H1 (cell line): ENCODE measurements around the gene DNAJC7. TPM values are rescaled to one million over a fixed set of nuclear protein-coding genes. Genes with fewer than 3 reads are reported as not detected.

ENCODE experiments used
- CTCF ChIA-PET: fragments of 300-600 bp; sonication (Branson Sonifier 250); formaldehyde crosslinking; loops from one replicate; lab custom pipeline; 2021; ENCODE audit not compliant: partially characterized antibody; lab: Charles Lee
- POLR2A ChIA-PET: fragments of 300-600 bp; sonication (Branson Sonifier 250); formaldehyde crosslinking; loops from one replicate; lab custom pipeline; 2021; ENCODE audit warnings: inconsistent platforms; ENCODE audit not compliant: partially characterized antibody; lab: Charles Lee
- DNase-seq, 2 experiments: peaks; one replicate each; pipeline versions ENCODE4 v3.0.0 to v3.0.0-alpha.2; 2010 to 2022; ENCODE audit warnings: low spot score in 2 of 2, low read depth in 1 of 2, mixed read lengths in 1 of 2
- FAIRE-seq: peaks from 2 replicates; lab custom pipeline; 2011; peaks lifted over from hg19 to GRCh38; lab: Jason Lieb, UNC
- H2AFZ ChIP-seq: 2 replicates; pipeline ENCODE4 v1.8.1; 2012; ENCODE audit warnings: low read length, inconsistent platforms
- H2AK5ac ChIP-seq: 2 replicates; pipeline ENCODE4 v1.6.1; 2013; ENCODE audit warnings: low read depth, low read length
- H2BK120ac ChIP-seq: replicated peaks from 2 replicates; pipeline ENCODE3; 2013; ENCODE audit warnings: low read depth, low read length, inconsistent platforms
- H2BK12ac ChIP-seq: 2 replicates; pipeline ENCODE4 v1.6.1; 2013; ENCODE audit warnings: low read depth, low read length
- H2BK15ac ChIP-seq: 2 replicates; pipeline ENCODE4 v1.6.1; 2013; ENCODE audit warnings: low read length
- H2BK20ac ChIP-seq: 2 replicates; pipeline ENCODE4 v1.6.1; 2013; ENCODE audit warnings: low read length
- H2BK5ac ChIP-seq: 2 replicates; pipeline ENCODE4 v1.6.1; 2013; ENCODE audit warnings: low read depth, low read length
- H3K14ac ChIP-seq: 2 replicates; pipeline ENCODE4 v1.6.1; 2013; ENCODE audit warnings: inconsistent platforms; ENCODE audit not compliant: insufficient read length
- H3K18ac ChIP-seq: 2 replicates; pipeline ENCODE4 v1.6.1; 2013; ENCODE audit warnings: low read length; ENCODE audit errors: extremely low read depth
- H3K23ac ChIP-seq: 2 replicates; pipeline ENCODE4 v1.6.1; 2013; ENCODE audit warnings: inconsistent platforms; ENCODE audit not compliant: insufficient read length
- H3K23me2 ChIP-seq: 2 replicates; pipeline ENCODE4 v1.6.1; 2013; ENCODE audit warnings: low read depth, low read length
- H3K27ac ChIP-seq: 2 replicates; pipeline ENCODE4 v1.6.1; 2011; ENCODE audit warnings: low read depth, low read length, inconsistent platforms
- H3K27me3 ChIP-seq, 4 experiments: replicated peaks in 1 of 4; 1 replicate in 1 of 4; 2 replicates in 3 of 4; pipeline versions ENCODE4 v1.6.1 to v1.8.1; 2011 to 2013; ENCODE audit warnings: low read length in 3 of 4, mild to moderate bottlenecking in 3 of 4, inconsistent platforms in 2 of 4, mixed read lengths in 2 of 4, moderate library complexity in 1 of 4; ENCODE audit not compliant: control insufficient read depth in 3 of 4, insufficient read depth in 3 of 4; ENCODE audit errors: extremely low read depth in 1 of 4
- H3K36me3 ChIP-seq, 4 experiments: 2 replicates each; pipeline versions ENCODE4 v1.6.1 to v1.8.1; 2011 to 2013; ENCODE audit warnings: mild to moderate bottlenecking in 4 of 4, low read length in 3 of 4, moderate library complexity in 2 of 4, control low read depth in 1 of 4, inconsistent platforms in 1 of 4; ENCODE audit not compliant: insufficient read depth in 4 of 4, control insufficient read depth in 2 of 4
- H3K4ac ChIP-seq: replicated peaks from 2 replicates; pipeline ENCODE3; 2013; ENCODE audit warnings: low read length, low read depth, mixed read lengths, inconsistent platforms; ENCODE audit not compliant: insufficient read length
- H3K4me1 ChIP-seq, 4 experiments: replicated peaks in 1 of 4; 1 replicate in 1 of 4; 2 replicates in 3 of 4; pipeline versions ENCODE4 v1.6.1 to v1.8.1; 2011 to 2013; ENCODE audit warnings: low read length in 3 of 4, inconsistent platforms in 2 of 4, mixed read lengths in 1 of 4; ENCODE audit not compliant: insufficient read depth in 4 of 4, control insufficient read depth in 3 of 4
- H3K4me2 ChIP-seq, 2 experiments: 2 replicates each; pipeline versions ENCODE4 v1.6.1 to v1.8.1; 2011 to 2013; ENCODE audit warnings: low read depth in 2 of 2, low read length in 2 of 2, control low read depth in 1 of 2, inconsistent platforms in 1 of 2, mild to moderate bottlenecking in 1 of 2; ENCODE audit not compliant: insufficient read depth in 1 of 2
- H3K4me3 ChIP-seq, 4 experiments: fragments of 200-600, 300-600 bp in 1 of 4; sonication (generic), shearing (Covaris generic), sonication (Bioruptor Twin) in 1 of 4; 2 replicates each; pipeline versions ENCODE4 v1.5.1 to v1.8.1; 2011 to 2016; ENCODE audit warnings: low read length in 4 of 4, low read depth in 3 of 4, control low read depth in 2 of 4, inconsistent platforms in 2 of 4, mild to moderate bottlenecking in 2 of 4, mixed read lengths in 1 of 4, moderate library complexity in 1 of 4; ENCODE audit not compliant: insufficient read depth in 2 of 4; ENCODE audit errors: extremely low read depth in 1 of 4
- H3K56ac ChIP-seq: replicated peaks from 2 replicates; pipeline ENCODE3; 2013; ENCODE audit warnings: low read depth, mild to moderate bottlenecking, mixed read lengths, low read length, inconsistent platforms; ENCODE audit not compliant: insufficient read length
- H3K79me1 ChIP-seq: 2 replicates; pipeline ENCODE4 v1.6.1; 2013; ENCODE audit warnings: low read depth, low read length, control low read depth
- H3K79me2 ChIP-seq, 2 experiments: 2 replicates each; pipeline versions ENCODE4 v1.6.1 to v1.8.1; 2012 to 2013; ENCODE audit warnings: low read length in 2 of 2, mild to moderate bottlenecking in 2 of 2, inconsistent platforms in 1 of 2; ENCODE audit not compliant: insufficient read depth in 2 of 2, control insufficient read depth in 1 of 2
- H3K9ac ChIP-seq, 4 experiments: replicated peaks in 1 of 4; 1 replicate in 1 of 4; 2 replicates in 3 of 4; pipeline versions ENCODE4 v1.6.1 to v1.8.1; 2011 to 2013; ENCODE audit warnings: low read depth in 3 of 4, low read length in 3 of 4, control low read depth in 2 of 4, mild to moderate bottlenecking in 2 of 4, moderate library complexity in 2 of 4, inconsistent platforms in 1 of 4; ENCODE audit errors: extremely low read depth in 1 of 4
- H3K9me3 ChIP-seq, 2 experiments: 2 replicates each; pipeline versions ENCODE4 v1.6.1 to v1.8.1; 2012 to 2013; ENCODE audit warnings: mild to moderate bottlenecking in 2 of 2, moderate library complexity in 2 of 2, control low read depth in 1 of 2, inconsistent platforms in 1 of 2, low read depth in 1 of 2, low read length in 1 of 2, mixed read lengths in 1 of 2; ENCODE audit not compliant: insufficient read depth in 2 of 2
- H4K20me1 ChIP-seq, 2 experiments: replicated peaks in 1 of 2; 2 replicates each; pipeline versions ENCODE3 to v1.8.1; 2011 to 2013; ENCODE audit warnings: inconsistent platforms in 2 of 2, low read length in 2 of 2, mild to moderate bottlenecking in 1 of 2; ENCODE audit not compliant: insufficient read depth in 2 of 2, control insufficient read depth in 1 of 2
- H4K5ac ChIP-seq: 2 replicates; pipeline ENCODE4 v1.6.1; 2013; ENCODE audit warnings: low read length, low read depth, mixed read lengths, inconsistent platforms; ENCODE audit not compliant: insufficient read length
- H4K8ac ChIP-seq: 2 replicates; pipeline ENCODE4 v1.8.0; 2013; ENCODE audit warnings: mild to moderate bottlenecking, moderate library complexity, low read length, inconsistent platforms; ENCODE audit not compliant: insufficient read depth; ENCODE audit errors: extremely low read depth
- H4K91ac ChIP-seq: replicated peaks from 2 replicates; pipeline ENCODE3; 2013; ENCODE audit warnings: low read length, mixed read lengths, inconsistent platforms; ENCODE audit not compliant: insufficient read length
- KDM4A ChIP-seq: IDR thresholded peaks from one replicate; pipeline ENCODE4 v1.7.1; 2012; ENCODE audit warnings: low read depth, mild to moderate bottlenecking, moderate library complexity, low read length, inconsistent platforms; ENCODE audit not compliant: severe bottlenecking
- MAX ChIP-seq: IDR thresholded peaks from 2 replicates; pipeline ENCODE4 v1.6.1; 2012; ENCODE audit warnings: inconsistent platforms
- NRF1 ChIP-seq: IDR thresholded peaks from 2 replicates; pipeline ENCODE4 v1.6.1; 2011; ENCODE audit warnings: mild to moderate bottlenecking, low read depth, low read length, improper control_type of control experiment
- PHF8 ChIP-seq: fragments of 200-600 bp; sonication (generic); conservative IDR thresholded peaks from 2 replicates; pipeline ENCODE4 v1.7.1; 2012; ENCODE audit warnings: low read depth, mild to moderate bottlenecking, inconsistent platforms, low read length, moderate library complexity
- RXRA ChIP-seq: IDR thresholded peaks from 2 replicates; pipeline ENCODE4 v1.6.1; 2011; ENCODE audit warnings: low read depth, mild to moderate bottlenecking, low read length, moderate library complexity; ENCODE audit not compliant: insufficient read depth
- SP4 ChIP-seq: IDR thresholded peaks from 2 replicates; pipeline ENCODE4 v1.6.1; 2012; ENCODE audit warnings: low read length, inconsistent platforms
- SRF ChIP-seq: IDR thresholded peaks from 2 replicates; pipeline ENCODE4 v1.6.1; 2011; ENCODE audit warnings: mild to moderate bottlenecking, low read depth, low read length, moderate library complexity
- TAF7 ChIP-seq: optimal IDR thresholded peaks from 2 replicates; pipeline ENCODE3; 2011; ENCODE audit warnings: low read depth, mild to moderate bottlenecking, inconsistent platforms, low read length, moderate library complexity, borderline replicate concordance
- TCF12 ChIP-seq: IDR thresholded peaks from 2 replicates; pipeline ENCODE4 v1.6.1; 2011; ENCODE audit warnings: low read depth, mild to moderate bottlenecking, low read length
- USF2 ChIP-seq: IDR thresholded peaks from 2 replicates; pipeline ENCODE4 v1.6.1; 2011; ENCODE audit warnings: low read length, improper control_type of control experiment
- WGBS, 2 experiments: shearing (Covaris generic) in 1 of 2; methylation state at CpG; one replicate each; pipeline versions ENCODE4 v1.1.6 to v1.1.7; 2013 to 2015; ENCODE audit warnings: low lambda C conversion rate in 2 of 2, mixed read lengths in 2 of 2, inconsistent platforms in 1 of 2, low coverage in 1 of 2, missing lambda C conversion rate in 1 of 2; ENCODE audit not compliant: insufficient replicate concordance in 2 of 2, insufficient coverage in 1 of 2, insufficient read length in 1 of 2; ENCODE audit errors: extremely low coverage in 1 of 2, missing lambda C conversion rate in 1 of 2; 5-methylcytosine and 5-hydroxymethylcytosine counted together
- polyA plus RNA-seq, 7 experiments: library from polyadenylated mRNA; depleted of rRNA in 3 of 7; stranded (reverse) in 5 of 7; unstranded in 2 of 7; fragments of >200 nt in 5 of 7; fragments of 200-250 nt in 2 of 7; gene quantifications; 1 replicate in 5 of 7; 2 replicates in 1 of 7; 4 replicates in 1 of 7; pipeline versions ENCODE4 v1.2.1 to v1.2.3, GENCODE V29; 2011 to 2013; ENCODE audit warnings: missing spikeins in 2 of 7, mixed read lengths in 2 of 7
- total RNA-seq: library from RNA; stranded (reverse); fragmentation: NEBNext Ultra II Directional; extraction: Animal tissue kit (Norgen Biotek cat#: 25700); gene quantifications from 2 replicates; pipeline ENCODE4 v1.2.1, GENCODE V29; 2021

Gene DNAJC7
- total and polyA plus RNA-seq, 2 of the 8 experiments (the other 6 are each of a cell fraction or from before 2014, with no cell fraction given): 31.0 to 148 TPM

DNA sequence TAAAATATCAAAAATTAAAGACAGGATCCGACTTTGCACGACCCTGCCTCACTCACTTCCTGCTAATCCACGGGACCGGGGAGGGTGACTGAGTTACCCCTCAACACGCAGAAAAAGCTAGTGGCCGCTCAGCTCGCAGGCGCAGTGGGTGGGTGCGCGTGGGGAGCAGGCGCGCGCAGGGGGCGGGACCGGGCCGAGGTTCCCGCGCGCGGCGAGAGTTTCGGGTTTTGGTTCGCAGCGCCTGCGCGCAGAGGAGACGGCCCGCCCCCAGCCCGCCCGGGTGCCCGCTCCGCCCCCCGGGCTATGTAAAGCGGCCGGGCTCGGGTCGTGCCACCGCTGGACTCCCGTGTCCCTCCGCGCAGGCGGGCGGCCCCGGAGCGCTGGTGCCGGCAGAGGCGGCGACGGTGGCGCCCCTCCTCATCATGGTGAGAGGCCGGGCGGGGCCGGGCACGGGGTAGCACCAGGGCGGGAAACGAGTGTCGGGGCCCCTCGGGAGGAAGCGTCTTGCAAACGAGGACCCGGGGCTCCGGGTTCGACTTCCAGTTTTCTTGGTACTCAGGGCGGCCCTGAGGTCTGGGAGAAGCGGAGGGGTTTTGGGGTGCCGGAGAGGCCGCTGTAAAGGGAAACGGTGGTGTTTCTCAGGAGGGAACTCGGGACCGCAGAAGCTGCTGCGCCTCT, 50.6 kb downstream of the DNAJC7 start, which contains the start of gene CNP:
Gene CNP, plus strand, starts transcription at position 333 of the 678 bp plus-strand sequence. Its CDS starts 90 bp downstream, at position 423.
- no peak within 1 kb of the TSS for H3K14ac ChIP-seq
- no peak within 1 kb of the TSS; the same call in 1 of the 2 replicates for H2BK12ac ChIP-seq
- no peak within 1 kb of the TSS for H3K23ac ChIP-seq
- peak within 1 kb of the TSS; percentile 69 to 88 (median 73) for H3K9ac ChIP-seq
- H3K4me3 ChIP-seq: peak within 1 kb of the TSS; percentile 71 to 96 (median 78)
- H3K9me3 ChIP-seq: no peaks in the 10 kb centered on the region
- peaks cover 0 to 10% of the 10 kb centered on the region in 2 experiments for H4K20me1 ChIP-seq
- peak within 1 kb of the TSS; percentile 93 for H4K8ac ChIP-seq
- no peak within 1 kb of the TSS for H2AFZ ChIP-seq
- POLR2A ChIA-PET: interaction anchor here (0.6 to 6.3 kb wide), 24 partner anchors 9 to 707 kb away, joined by 3 to 67 read pairs (median 4); partner anchors contain the start of genes ACLY, DNAJC7, EIF1 and NKIRAS2
- H3K4me1 ChIP-seq: peaks cover 0 to 10% (median 5%) of the 10 kb centered on the region in 4 experiments; a peak in 6 of 7 replicates
- no peaks in the 10 kb centered on the region for H3K27me3 ChIP-seq
- peak within 1 kb of the TSS; percentile 45 for H4K91ac ChIP-seq
- H3K4ac ChIP-seq: peak within 1 kb of the TSS; percentile 32
- peak within 1 kb of the TSS; percentile 50 for H4K5ac ChIP-seq
- WGBS, 2 experiments: 3% methylated on average over 19 of the region's 71 CpGs; no CpG with 5 or more reads in 1 of the 2 experiments
- peak within 1 kb of the TSS; percentile 65 for H3K27ac ChIP-seq
- H2BK20ac ChIP-seq: no peak within 1 kb of the TSS
- H3K18ac ChIP-seq: peak within 1 kb of the TSS; percentile 32
- H3K23me2 ChIP-seq: peaks cover 8% of the 10 kb centered on the region; the same call in 1 of the 2 replicates
- peak within 1 kb of the TSS; percentile 69 for H2BK120ac ChIP-seq
- FAIRE-seq (no peak), DNase-seq (peak in 1 of 2 experiments; percentile 90)
- H2BK15ac ChIP-seq: 0 out of 2 replicates have a peak within 1 kb of the TSS, but pooled peaks have one; percentile 40
- CTCF ChIA-PET: interaction anchor here (0.8 to 11.6 kb wide), 13 partner anchors 8 to 165 kb away, joined by 3 to 205 read pairs (median 3); partner anchors contain the start of genes ACLY and NKIRAS2
- peaks cover 0 to 4% (median 2%) of the 10 kb centered on the region in 4 experiments; a peak in 1 of 8 replicates for H3K36me3 ChIP-seq
- peak within 1 kb of the TSS; percentile 60 for H3K56ac ChIP-seq
- H2AK5ac ChIP-seq: 0 out of 2 replicates have a peak within 1 kb of the TSS, but pooled peaks have one; percentile 58
- H3K4me2 ChIP-seq: peak within 1 kb of the TSS; percentile 86 to 95
- no peaks in the 10 kb centered on the region for H3K79me2 ChIP-seq
- no peak within 1 kb of the TSS for H2BK5ac ChIP-seq
- H3K79me1 ChIP-seq: peaks cover 3% of the 10 kb centered on the region; the same call in 1 of the 2 replicates
- TF ChIP-seq KDM4A: peak; percentile 67
- peak; percentile 58 for TF ChIP-seq PHF8
- no peak for TF ChIP-seq USF2
- peak; percentile 39; the same call in 1 of the 2 replicates for TF ChIP-seq MAX
- peak; percentile 57 for TF ChIP-seq NRF1
- no peak for TF ChIP-seq RXRA
- no peak for TF ChIP-seq SRF
- peak; percentile 15 for TF ChIP-seq TAF7
- no peak for TF ChIP-seq TCF12
- TF ChIP-seq SP4: no peak; the same call in 1 of the 2 replicates
